KMS-11 (cell line): ENCODE results near the gene VAT1L.

Experiments
- H2AFZ ChIP-seq: fragments of 200-600 bp; sonication (generic); 2 replicates; pipeline ENCODE4 v1.6.1; 2016; ENCODE audit warnings: antibody characterized with exemption, mixed run types, low read depth
- H3K27ac ChIP-seq: fragments of 200-600 bp; sonication (generic); 2 replicates; pipeline ENCODE4 v1.6.1; 2016; ENCODE audit warnings: mild to moderate bottlenecking, mixed run types
- H3K27me3 ChIP-seq: fragments of 200-600 bp; sonication (generic); 2 replicates; pipeline ENCODE4 v1.6.1; 2017; ENCODE audit warnings: mild to moderate bottlenecking, low read depth, mixed run types, moderate library complexity; ENCODE audit not compliant: insufficient read depth
- H3K36me3 ChIP-seq: fragments of 200-600 bp; sonication (generic); 2 replicates; pipeline ENCODE4 v1.6.1; 2017; ENCODE audit warnings: mild to moderate bottlenecking, mixed run types; ENCODE audit not compliant: insufficient read depth
- H3K4me1 ChIP-seq: fragments of 200-600 bp; sonication (generic); 2 replicates; pipeline ENCODE4 v1.6.1; 2016; ENCODE audit warnings: mild to moderate bottlenecking, low read depth, mixed run types; ENCODE audit not compliant: poor library complexity, severe bottlenecking
- H3K4me2 ChIP-seq: fragments of 200-600 bp; sonication (generic); 2 replicates; pipeline ENCODE4 v1.7.0; 2016; ENCODE audit warnings: mild to moderate bottlenecking, mixed run types
- H3K4me3 ChIP-seq: fragments of 200-600 bp; sonication (generic); IDR thresholded peaks from 2 replicates; pipeline ENCODE4 v1.6.1; 2017; ENCODE audit warnings: low read depth, low read length, mixed read lengths; ENCODE audit not compliant: insufficient read depth
- H3K79me2 ChIP-seq: fragments of 200-600 bp; sonication (generic); 2 replicates; pipeline ENCODE4 v1.6.1; 2016; ENCODE audit warnings: low read depth, mixed run types; ENCODE audit not compliant: insufficient read depth
- H3K9ac ChIP-seq: fragments of 200-600 bp; sonication (generic); 2 replicates; pipeline ENCODE4 v1.6.1; 2016; ENCODE audit warnings: mild to moderate bottlenecking, mixed run types
- H4K20me1 ChIP-seq: fragments of 200-600 bp; sonication (generic); 2 replicates; pipeline ENCODE4 v1.6.1; 2016; ENCODE audit warnings: mild to moderate bottlenecking, mixed run types; ENCODE audit not compliant: insufficient read depth
- TF ChIP-seq, protein P1 (sequence below): fragments of 200-600 bp; sonication (generic); conservative IDR thresholded peaks from 2 replicates; pipeline ENCODE4 v1.6.1; 2017; ENCODE audit warnings: low read depth, mild to moderate bottlenecking, antibody characterized with exemption, low read length, moderate library complexity, mixed read lengths

Gene VAT1L

DNA sequence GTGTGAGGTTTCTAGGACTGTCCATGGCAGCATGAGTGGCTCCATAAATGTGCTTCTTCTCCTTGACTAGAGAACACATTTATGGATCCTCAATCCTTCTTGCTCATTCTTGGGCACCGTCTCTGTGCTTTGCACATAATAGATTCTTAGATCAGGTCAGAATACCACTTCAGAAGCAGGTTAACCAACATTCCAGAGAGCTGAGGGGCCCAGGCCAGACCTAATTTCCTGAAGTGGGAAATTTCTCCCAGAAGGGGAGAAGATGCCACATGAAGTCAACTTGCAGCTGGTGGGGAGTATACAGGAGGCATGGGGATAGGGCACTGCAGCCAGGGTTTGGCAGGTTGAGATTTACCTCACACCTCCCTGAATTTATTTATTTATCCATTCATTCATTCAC, 24.4 kb upstream of the VAT1L start:
- no peak overlapping the region for H3K9ac ChIP-seq
- no peak overlapping the region for H3K4me2 ChIP-seq
- H4K20me1 ChIP-seq, result no peaks in the 10 kb centered on the region
- H3K36me3 ChIP-seq, result no peaks in the 10 kb centered on the region
- no peak overlapping the region for H2AFZ ChIP-seq
- no peaks in the 10 kb centered on the region for H3K27me3 ChIP-seq
- H3K4me3 ChIP-seq, result no peak overlapping the region
- no peaks in the 10 kb centered on the region for H3K4me1 ChIP-seq
- no peak overlapping the region for H3K27ac ChIP-seq
- TF ChIP-seq, protein P1, sequence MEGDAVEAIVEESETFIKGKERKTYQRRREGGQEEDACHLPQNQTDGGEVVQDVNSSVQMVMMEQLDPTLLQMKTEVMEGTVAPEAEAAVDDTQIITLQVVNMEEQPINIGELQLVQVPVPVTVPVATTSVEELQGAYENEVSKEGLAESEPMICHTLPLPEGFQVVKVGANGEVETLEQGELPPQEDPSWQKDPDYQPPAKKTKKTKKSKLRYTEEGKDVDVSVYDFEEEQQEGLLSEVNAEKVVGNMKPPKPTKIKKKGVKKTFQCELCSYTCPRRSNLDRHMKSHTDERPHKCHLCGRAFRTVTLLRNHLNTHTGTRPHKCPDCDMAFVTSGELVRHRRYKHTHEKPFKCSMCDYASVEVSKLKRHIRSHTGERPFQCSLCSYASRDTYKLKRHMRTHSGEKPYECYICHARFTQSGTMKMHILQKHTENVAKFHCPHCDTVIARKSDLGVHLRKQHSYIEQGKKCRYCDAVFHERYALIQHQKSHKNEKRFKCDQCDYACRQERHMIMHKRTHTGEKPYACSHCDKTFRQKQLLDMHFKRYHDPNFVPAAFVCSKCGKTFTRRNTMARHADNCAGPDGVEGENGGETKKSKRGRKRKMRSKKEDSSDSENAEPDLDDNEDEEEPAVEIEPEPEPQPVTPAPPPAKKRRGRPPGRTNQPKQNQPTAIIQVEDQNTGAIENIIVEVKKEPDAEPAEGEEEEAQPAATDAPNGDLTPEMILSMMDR, result no peak
- no peaks in the 10 kb centered on the region for H3K79me2 ChIP-seq

DNA sequence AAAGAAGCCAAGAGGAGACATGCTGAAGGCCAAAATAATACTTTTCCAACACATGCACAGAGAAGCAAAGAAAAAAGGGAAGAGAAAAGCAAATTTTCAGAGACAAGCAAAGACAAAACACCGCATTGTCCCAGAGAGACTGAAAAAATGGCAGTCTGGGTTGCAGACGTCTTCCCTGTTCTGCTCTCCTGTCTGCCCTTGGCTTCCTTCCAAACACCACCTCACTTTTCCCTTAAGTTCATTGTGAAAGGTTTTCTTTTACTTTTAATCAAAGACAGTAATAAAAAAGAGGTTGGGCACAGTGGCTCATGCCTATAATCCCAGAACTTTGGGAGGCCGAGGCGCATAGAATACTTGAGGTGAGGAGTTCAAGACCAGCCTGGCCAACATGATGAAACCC, 21.2 kb upstream of the VAT1L start:
- H3K4me1 ChIP-seq, result no peaks in the 10 kb centered on the region
- no peaks in the 10 kb centered on the region for H3K27me3 ChIP-seq
- no peaks in the 10 kb centered on the region for H4K20me1 ChIP-seq
- TF ChIP-seq, protein P1, result no peak
- H3K4me2 ChIP-seq, result no peak overlapping the region
- no peaks in the 10 kb centered on the region for H3K79me2 ChIP-seq
- H3K4me3 ChIP-seq, result no peak overlapping the region
- H3K27ac ChIP-seq, result no peak overlapping the region
- H3K9ac ChIP-seq, result no peak overlapping the region
- no peak overlapping the region for H2AFZ ChIP-seq
- H3K36me3 ChIP-seq, result no peaks in the 10 kb centered on the region

DNA sequence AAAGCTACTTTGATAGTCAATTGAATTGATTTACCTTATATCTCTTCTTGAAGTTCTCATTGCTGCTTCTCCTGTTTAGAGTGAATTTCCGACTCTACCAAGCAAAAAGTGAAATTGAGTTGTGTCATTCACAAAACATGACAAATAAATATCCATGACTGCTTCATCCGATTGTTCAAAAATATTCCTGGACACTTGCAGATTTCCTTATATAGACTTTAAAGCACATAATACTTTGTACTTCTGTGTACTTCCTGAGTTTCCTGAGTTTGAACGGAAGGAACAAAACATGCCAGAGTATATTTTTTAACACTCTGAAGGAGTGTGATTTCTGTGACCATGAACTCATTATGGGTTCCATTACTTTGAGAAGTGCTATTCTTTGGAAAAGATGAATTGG, 20.5 kb upstream of the VAT1L start:
- Histone ChIP-seq H3K36me3 (no peaks in the 10 kb centered on the region), H3K79me2 (no peaks in the 10 kb centered on the region), H2AFZ (no peak overlapping the region), H3K4me1 (no peaks in the 10 kb centered on the region), H3K4me3 (no peak overlapping the region), H4K20me1 (no peaks in the 10 kb centered on the region), H3K9ac (no peak overlapping the region), H3K4me2 (no peak overlapping the region), H3K27me3 (no peaks in the 10 kb centered on the region), H3K27ac (no peak overlapping the region)
- TF ChIP-seq, protein P1, result no peak

DNA sequence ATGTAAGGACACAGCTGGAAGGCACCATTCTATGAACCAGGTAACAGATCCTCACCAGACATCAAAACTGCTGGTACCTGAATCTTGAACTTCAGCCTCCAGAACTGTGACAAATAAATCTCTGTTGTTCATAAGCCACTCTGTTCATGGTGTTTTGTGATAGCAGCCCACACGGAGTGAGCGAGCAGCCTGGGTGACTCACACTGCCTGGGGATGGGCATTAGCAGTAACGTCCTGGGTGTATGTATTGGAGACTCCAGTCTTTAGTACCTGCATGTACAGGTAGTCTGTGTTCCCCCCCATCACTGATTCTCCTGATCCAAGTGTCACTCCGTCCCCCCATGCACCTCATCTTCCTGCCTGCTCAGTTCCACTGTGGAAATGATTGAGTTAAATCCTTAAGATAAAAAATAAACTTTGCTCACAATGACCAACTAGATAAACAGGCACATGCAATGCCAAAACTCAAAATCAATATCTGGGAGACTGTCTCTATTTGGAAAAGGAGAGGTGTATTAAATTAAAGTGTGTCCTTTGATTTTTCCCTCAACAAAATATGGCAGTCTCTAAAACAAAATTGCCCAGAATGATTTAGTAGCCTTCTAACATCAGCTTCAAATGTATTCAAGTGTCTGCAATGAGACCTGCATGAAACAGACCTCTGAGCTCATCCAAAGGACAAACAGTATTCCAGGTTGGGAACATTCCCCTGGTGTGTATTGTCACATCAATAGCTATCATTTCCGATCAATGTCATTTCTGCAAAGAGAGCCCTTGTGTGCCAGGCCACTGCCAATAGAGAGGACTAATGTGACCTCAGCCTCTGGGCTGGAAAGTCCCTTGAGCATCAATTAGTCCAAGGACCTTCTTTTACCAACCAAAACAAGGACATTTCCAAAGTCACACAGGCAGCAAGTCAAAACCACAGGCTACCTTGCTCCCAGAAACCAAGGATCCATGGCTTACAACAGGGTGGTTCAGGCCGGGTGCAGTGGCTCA, 12.2 kb upstream of the VAT1L start:
- TF ChIP-seq, protein P1, result no peak
- Histone ChIP-seq H3K36me3 (no peaks in the 10 kb centered on the region), H3K79me2 (no peaks in the 10 kb centered on the region), H3K4me3 (no peak overlapping the region), H3K27me3 (no peaks in the 10 kb centered on the region), H3K9ac (no peak overlapping the region), H3K27ac (no peak overlapping the region), H3K4me1 (no peaks in the 10 kb centered on the region), H3K4me2 (no peak overlapping the region), H2AFZ (no peak overlapping the region), H4K20me1 (no peaks in the 10 kb centered on the region)
